Parathyroid adenoma (tissue), 2 donors: ENCODE data around the gene NRIP2.

Experiments
- H2AFZ ChIP-seq: fragments of 300-600 bp; sonication (generic); one replicate; pipeline ENCODE4 v1.7.0; 2017; ENCODE audit warnings: antibody characterized with exemption, mild to moderate bottlenecking
- H3K27ac ChIP-seq: fragments of 300-600 bp; sonication (generic); one replicate; pipeline ENCODE4 v1.7.0; 2017
- H3K27me3 ChIP-seq: fragments of 300-600 bp; sonication (generic); one replicate; pipeline ENCODE4 v1.7.0; 2017; ENCODE audit warnings: low read length; ENCODE audit not compliant: control insufficient read depth, insufficient read depth
- H3K36me3 ChIP-seq: fragments of 300-600 bp; sonication (generic); one replicate; pipeline ENCODE4 v1.7.0; 2017; ENCODE audit warnings: low read length; ENCODE audit not compliant: control insufficient read depth, insufficient read depth
- H3K4me1 ChIP-seq: fragments of 300-600 bp; sonication (generic); one replicate; pipeline ENCODE4 v1.7.0; 2017; ENCODE audit warnings: control low read depth
- H3K4me2 ChIP-seq: fragments of 300-600 bp; sonication (generic); one replicate; pipeline ENCODE4 v1.7.0; 2017; ENCODE audit warnings: low read length
- H3K4me3 ChIP-seq: fragments of 300-600 bp; sonication (generic); one replicate; pipeline ENCODE4 v1.7.0; 2017; ENCODE audit warnings: low read depth, low read length
- H3K79me2 ChIP-seq: fragments of 300-600 bp; sonication (generic); one replicate; pipeline ENCODE4 v1.7.0; 2017; ENCODE audit warnings: control low read depth
- H3K9ac ChIP-seq: fragments of 300-600 bp; sonication (generic); one replicate; pipeline ENCODE4 v1.7.0; 2017; ENCODE audit warnings: mild to moderate bottlenecking
- H3K9me3 ChIP-seq: fragments of 300-600 bp; sonication (generic); one replicate; pipeline ENCODE4 v1.7.0; 2017; ENCODE audit warnings: low read length; ENCODE audit not compliant: control insufficient read depth
- CTCF ChIP-seq: fragments of 300-600 bp; sonication (generic); IDR thresholded peaks from one replicate; pipeline ENCODE4 v1.7.0; 2017; ENCODE audit warnings: antibody characterized with exemption, mild to moderate bottlenecking
- donor health status: primary hyperparathyroidism.

NRIP2 gene

GRCh38 chr12:2826721-2827515 lies 7.9 kb downstream of the NRIP2 start:
- Histone ChIP-seq H3K9me3 (no peaks in the 10 kb centered on the region), H3K79me2 (no peaks in the 10 kb centered on the region), H3K4me1 (no peaks in the 10 kb centered on the region), H2AFZ (no peak overlapping the region), H3K9ac (no peak overlapping the region), H3K27me3 (no peaks in the 10 kb centered on the region), H3K36me3 (no peaks in the 10 kb centered on the region), H3K4me2 (no peak overlapping the region), H3K27ac (no peak overlapping the region), H3K4me3 (no peak overlapping the region)
- TF ChIP-seq CTCF, result no peak

GRCh38 chr12:2826036-2826435 lies 8.8 kb downstream of the NRIP2 start:
- no peaks in the 10 kb centered on the region for H3K27me3 ChIP-seq
- H3K36me3 ChIP-seq, result no peaks in the 10 kb centered on the region
- no peaks in the 10 kb centered on the region for H3K9me3 ChIP-seq
- no peak overlapping the region for H3K27ac ChIP-seq
- H3K9ac ChIP-seq, result no peak overlapping the region
- no peak for TF ChIP-seq CTCF
- H3K79me2 ChIP-seq, result no peaks in the 10 kb centered on the region
- H3K4me3 ChIP-seq, result no peak overlapping the region
- no peaks in the 10 kb centered on the region for H3K4me1 ChIP-seq
- H3K4me2 ChIP-seq, result no peak overlapping the region
- H2AFZ ChIP-seq, result no peak overlapping the region

GRCh38 chr12:2825132-2825531 lies 9.7 kb downstream of the NRIP2 start:
- Histone ChIP-seq H3K9ac (no peak overlapping the region), H2AFZ (no peak overlapping the region), H3K36me3 (no peaks in the 10 kb centered on the region), H3K4me3 (no peak overlapping the region), H3K4me1 (no peaks in the 10 kb centered on the region), H3K4me2 (no peak overlapping the region), H3K27ac (no peak overlapping the region), H3K27me3 (no peaks in the 10 kb centered on the region), H3K9me3 (no peaks in the 10 kb centered on the region), H3K79me2 (no peaks in the 10 kb centered on the region)
- no peak for TF ChIP-seq CTCF

- Histone ChIP-seq H3K4me3 (no peak overlapping the region), H2AFZ (no peak overlapping the region), H3K36me3 (no peaks in the 10 kb centered on the region), H3K4me1 (no peaks in the 10 kb centered on the region), H3K79me2 (peaks cover 3% of the 10 kb centered on the region), H3K9ac (no peak overlapping the region), H3K9me3 (no peaks in the 10 kb centered on the region), H3K27ac (no peak overlapping the region), H3K4me2 (no peak overlapping the region), H3K27me3 (no peaks in the 10 kb centered on the region)
- no peak for TF ChIP-seq CTCF
These were observed 10.3 kb downstream of the NRIP2 start for GRCh38 chr12:2824541-2824940.

- H3K27me3 ChIP-seq, result no peaks in the 10 kb centered on the region
- H3K4me2 ChIP-seq, result no peak overlapping the region
- no peaks in the 10 kb centered on the region for H3K36me3 ChIP-seq
- H3K9ac ChIP-seq, result no peak overlapping the region
- TF ChIP-seq CTCF, result no peak
- no peaks in the 10 kb centered on the region for H3K9me3 ChIP-seq
- no peak overlapping the region for H3K4me3 ChIP-seq
- H2AFZ ChIP-seq, result no peak overlapping the region
- no peaks in the 10 kb centered on the region for H3K4me1 ChIP-seq
- H3K79me2 ChIP-seq, result peaks cover 3% of the 10 kb centered on the region
- no peak overlapping the region for H3K27ac ChIP-seq
These were observed 11.4 kb downstream of the NRIP2 start for GRCh38 chr12:2823483-2823882.
